ENCODE results near the gene MAEA. TPM values are rescaled to one million over a fixed set of nuclear protein-coding genes. Genes with fewer than 3 reads are reported as not detected.
A peak's percentile ranks its signal among the peaks of the same experiment; 100 is the strongest.

MAEA gene
- total RNA-seq, result 10 to 100 TPM; 28.5 to 80.7 (median 56.7) TPM

- Histone ChIP-seq H3K4me3 (peak within 1 kb of the TSS; percentile 71 to 99 (median 90)), H3K4me1 (replicated peaks in 1 of 2) (peaks cover 12 to 20% of the 10 kb centered on the region in 2 donors), H3K27ac (peak within 1 kb of the TSS; percentile 72 to 98)
- WGBS, 10 experiments, result 0 to 15% (median 1%) methylated on average over 1 to 19 of the region's 95 CpGs; no CpG with 5 or more reads in 4 of the 10 experiments
- ATAC-seq (replicated peaks in 6 of 8), result peak; percentile 93 to 98 (median 98)
- in situ Hi-C loops (cut with MboI; ENCODE audit: low pct_unique_long_range_greater_than_20kb in 2 of 9, low sequenced_read_pairs in 9 of 9, unreplicated experiment in 9 of 9), result no loop called here
Observed at GRCh38 chr4:1289207-1290164, at the start of gene MAEA. Gene MAEA (plus strand): TSS chr4:1289891. CDS start chr4:1289914, 23 bp downstream.

- WGBS, 10 experiments, result 100% methylated on average over 1 of the region's 22 CpGs; no CpG with 5 or more reads in 8 of the 10 experiments
- Histone ChIP-seq H3K27ac (no peak overlapping the region), H3K4me3 (no peak overlapping the region), H3K4me1 (replicated peaks in 1 of 2) (no peaks in the 10 kb centered on the region)
- ATAC-seq (replicated peaks in 6 of 8), result no peak
- in situ Hi-C loops (cut with MboI; ENCODE audit: low pct_unique_long_range_greater_than_20kb in 2 of 9, low sequenced_read_pairs in 9 of 9, unreplicated experiment in 9 of 9), result no loop called here
Observed at GRCh38 chr4:1239950-1240307, 49.8 kb upstream of the MAEA start.

GRCh38 chr4:1240721-1241465 is 48.8 kb upstream of the MAEA start:
- peak in 1 of 8 experiments; percentile 14 for ATAC-seq (replicated peaks in 6 of 8)
- H3K4me1 ChIP-seq (replicated peaks in 1 of 2), result no peaks in the 10 kb centered on the region
- no peak overlapping the region for H3K4me3 ChIP-seq
- H3K27ac ChIP-seq, result no peak overlapping the region
- 83 to 100% (median 95%) methylated on average over 1 to 17 of the region's 37 CpGs; no CpG with 5 or more reads in 5 of the 10 experiments for WGBS, 10 experiments
- in situ Hi-C loops (cut with MboI; ENCODE audit: low pct_unique_long_range_greater_than_20kb in 2 of 9, low sequenced_read_pairs in 9 of 9, unreplicated experiment in 9 of 9), result no loop called here

GRCh38 chr4:1241466-1241935 is 48.2 kb upstream of the MAEA start:
- 36 to 92% (median 88%) methylated on average over 1 to 8 of the region's 21 CpGs; no CpG with 5 or more reads in 5 of the 10 experiments for WGBS, 10 experiments
- ATAC-seq (replicated peaks in 6 of 8), result no peak
- H3K4me1 ChIP-seq (replicated peaks in 1 of 2), result peaks cover 4% of the 10 kb centered on the region in 2 donors
- no peak overlapping the region for H3K27ac ChIP-seq
- no peak overlapping the region for H3K4me3 ChIP-seq
- in situ Hi-C loops (cut with MboI; ENCODE audit: low pct_unique_long_range_greater_than_20kb in 2 of 9, low sequenced_read_pairs in 9 of 9, unreplicated experiment in 9 of 9), result no loop called here

- Histone ChIP-seq H3K4me3 (no peak overlapping the region), H3K27ac (no peak overlapping the region), H3K4me1 (replicated peaks in 1 of 2) (peaks cover 9% of the 10 kb centered on the region in 2 donors)
- no peak for ATAC-seq (replicated peaks in 6 of 8)
- in situ Hi-C loops (cut with MboI; ENCODE audit: low pct_unique_long_range_greater_than_20kb in 2 of 9, low sequenced_read_pairs in 9 of 9, unreplicated experiment in 9 of 9), result no loop called here
- WGBS, 10 experiments, result 80 to 100% (median 93%) methylated on average over 1 to 6 of the region's 24 CpGs; no CpG with 5 or more reads in 6 of the 10 experiments
Observed at GRCh38 chr4:1241936-1242505, 47.7 kb upstream of the MAEA start.

- in situ Hi-C loops (cut with MboI; ENCODE audit: low pct_unique_long_range_greater_than_20kb in 2 of 9, low sequenced_read_pairs in 9 of 9, unreplicated experiment in 9 of 9), result no loop called here
- WGBS, 10 experiments, result 50 to 100% (median 96%) methylated on average over 1 to 12 of the region's 30 CpGs; no CpG with 5 or more reads in 2 of the 10 experiments
Observed at GRCh38 chr4:1242506-1243450, 46.9 kb upstream of the MAEA start.

GRCh38 chr4:1243451-1244080 is 46.1 kb upstream of the MAEA start:
- no peak for ATAC-seq (replicated peaks in 6 of 8)
- in situ Hi-C loops (cut with MboI; ENCODE audit: low pct_unique_long_range_greater_than_20kb in 2 of 9, low sequenced_read_pairs in 9 of 9, unreplicated experiment in 9 of 9), result no loop called here
- H3K4me3 ChIP-seq, result no peak overlapping the region
- peaks cover 11% of the 10 kb centered on the region in 2 donors for H3K4me1 ChIP-seq (replicated peaks in 1 of 2)
- 24 to 100% (median 88%) methylated on average over 4 to 5 of the region's 15 CpGs; no CpG with 5 or more reads in 7 of the 10 experiments for WGBS, 10 experiments
- H3K27ac ChIP-seq, result no peak overlapping the region

More at GRCh38 chr4:1242506-1243450, 46.9 kb upstream of the MAEA start:
- no peak overlapping the region for H3K27ac ChIP-seq
- peaks cover 11% of the 10 kb centered on the region in 2 donors for H3K4me1 ChIP-seq (replicated peaks in 1 of 2)
- no peak overlapping the region for H3K4me3 ChIP-seq
- no peak for ATAC-seq (replicated peaks in 6 of 8)

- 80 to 100% (median 89%) methylated on average over 1 to 6 of the region's 33 CpGs; no CpG with 5 or more reads in 5 of the 10 experiments for WGBS, 10 experiments
- Histone ChIP-seq H3K27ac (no peak overlapping the region), H3K4me1 (replicated peaks in 1 of 2) (peaks cover 11% of the 10 kb centered on the region in 2 donors), H3K4me3 (no peak overlapping the region)
- in situ Hi-C loops (cut with MboI; ENCODE audit: low pct_unique_long_range_greater_than_20kb in 2 of 9, low sequenced_read_pairs in 9 of 9, unreplicated experiment in 9 of 9), result no loop called here
- ATAC-seq (replicated peaks in 6 of 8), result peak in 3 of 8 experiments; percentile 12 to 22 (median 12)
Observed at GRCh38 chr4:1244081-1244977, 45.4 kb upstream of the MAEA start.

- Histone ChIP-seq H3K4me3 (no peak overlapping the region), H3K27ac (no peak overlapping the region), H3K4me1 (replicated peaks in 1 of 2) (peaks cover 12 to 13% of the 10 kb centered on the region in 2 donors)
- in situ Hi-C loops (cut with MboI; ENCODE audit: low pct_unique_long_range_greater_than_20kb in 2 of 9, low sequenced_read_pairs in 9 of 9, unreplicated experiment in 9 of 9), result no loop called here
- WGBS, 10 experiments, result 80 to 100% methylated on average over 1 to 2 of the region's 19 CpGs; no CpG with 5 or more reads in 8 of the 10 experiments
- no peak for ATAC-seq (replicated peaks in 6 of 8)
Observed at GRCh38 chr4:1244978-1245471, 44.7 kb upstream of the MAEA start.

- Histone ChIP-seq H3K4me1 (replicated peaks in 1 of 2) (peaks cover 17 to 19% of the 10 kb centered on the region in 2 donors), H3K4me3 (no peak overlapping the region), H3K27ac (no peak overlapping the region)
- in situ Hi-C loops (cut with MboI; ENCODE audit: low pct_unique_long_range_greater_than_20kb in 2 of 9, low sequenced_read_pairs in 9 of 9, unreplicated experiment in 9 of 9), result no loop called here
- WGBS, 10 experiments, result 87 to 96% methylated on average over 3 to 4 of the region's 26 CpGs; no CpG with 5 or more reads in 8 of the 10 experiments
- ATAC-seq (replicated peaks in 6 of 8), result no peak
Observed at GRCh38 chr4:1245481-1246051, 44.1 kb upstream of the MAEA start.

Data from motor neuron (in vitro differentiated cells).